Measurements from ENCODE around the gene SEH1L. TPM values are rescaled to one million over a fixed set of nuclear protein-coding genes. Genes with fewer than 3 reads are reported as not detected.

Gene SEH1L
- total and polyA plus RNA-seq, 10 of the 15 experiments (the other 5 are each of a cell fraction or from before 2014, with no cell fraction given), result 27.5 to 109 (median 52.8) TPM

DNA sequence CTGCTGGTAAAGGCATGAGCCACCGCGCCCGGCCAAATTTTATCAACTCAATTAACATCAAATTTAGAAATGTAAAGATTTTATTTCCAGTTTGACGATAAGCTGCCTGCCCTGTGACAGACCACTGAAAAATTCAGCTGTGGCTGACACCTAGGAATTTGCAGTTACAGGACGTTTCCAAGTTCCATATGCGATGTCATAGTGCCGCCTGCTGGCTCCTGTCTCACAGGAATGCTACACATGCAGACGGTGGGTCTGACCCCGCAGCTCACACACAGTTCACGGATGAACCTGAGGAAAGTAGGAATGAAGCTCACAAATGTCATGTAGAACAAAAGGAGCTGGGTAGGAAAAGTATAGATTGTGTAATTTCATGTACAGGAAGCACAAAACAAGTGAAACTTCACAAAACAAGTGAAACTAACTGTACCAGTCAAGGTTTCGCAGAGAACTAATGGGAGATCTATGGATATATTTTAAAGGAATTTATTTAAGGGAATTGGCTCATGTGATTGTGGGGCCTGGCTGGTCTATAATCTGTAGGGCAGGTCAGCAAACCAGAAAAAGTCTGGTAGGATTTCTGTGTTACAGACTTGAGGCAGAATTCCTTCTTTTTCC lies 13.2 kb upstream of the SEH1L start:
- Histone ChIP-seq H3K36me3 (ENCODE audit: control insufficient read depth in 2 of 2, insufficient read depth in 2 of 2, low read length in 1 of 2) (no peaks in the 10 kb centered on the region), H4K20me1 (ENCODE audit: control insufficient read depth, insufficient read depth) (no peaks in the 10 kb centered on the region), H3K9ac (ENCODE audit: control insufficient read depth, insufficient read depth, low read length) (no peak overlapping the region), H3K79me2 (ENCODE audit: control insufficient read depth, insufficient read depth, low read length) (no peaks in the 10 kb centered on the region), H3K27me3 (replicated peaks in 1 of 2; ENCODE audit: control insufficient read depth in 2 of 2, insufficient read depth in 2 of 2, low read length in 1 of 2) (no peaks in the 10 kb centered on the region; a peak in 2 of 4 replicates), H3K4me2 (ENCODE audit: control insufficient read depth, insufficient read depth) (peak overlapping the region; percentile 10; the same call in 1 of the 2 replicates), H3K27ac (ENCODE audit: control insufficient read depth, insufficient read depth) (no peak overlapping the region), H3K4me1 (ENCODE audit: control insufficient read depth, insufficient read depth, low read length) (no peaks in the 10 kb centered on the region), H2AFZ (ENCODE audit: control insufficient read depth, low read depth, low read length) (peak overlapping the region; percentile 26), H3K9me3 (replicated peaks; ENCODE audit: control insufficient read depth, insufficient read depth, low read length) (no peaks in the 10 kb centered on the region), H3K4me3 (no peak overlapping the region)
- FAIRE-seq (peak; percentile 86), ATAC-seq (peak; percentile 96), DNase-seq (ENCODE audit: low read depth, low spot score) (peak; percentile 34)
- ChIA-PET POLR2A (no interaction called here), RAD21 (ENCODE audit: unreplicated experiment) (interaction anchor here (0.6 to 2.8 kb wide), 21 partner anchors 9 to 541 kb away, joined by 3 to 17 read pairs (median 5); no protein-coding TSS in a partner anchor), CTCF (interaction anchor here (0.6 to 4.7 kb wide), 42 partner anchors 8 to 652 kb away, joined by 3 to 70 read pairs (median 5); no protein-coding TSS in a partner anchor), SMC1A (ENCODE audit: uncharacterized antibody, unreplicated experiment) (interaction anchor here (0.7 to 2.9 kb wide), 22 partner anchors 9 to 225 kb away, joined by 3 to 32 read pairs (median 7); no protein-coding TSS in a partner anchor)
- WGBS (ENCODE audit: insufficient coverage, insufficient replicate concordance, low lambda C conversion rate, missing lambda C conversion rate), result 33% methylated on average over 11 of the region's 11 CpGs
- no TSS peak for BruUV-seq (replicated peaks)
- in situ Hi-C loops (cut with MboI), result loop anchor here (5.0 kb wide), 1 partner anchor 207 kb away; no protein-coding TSS in a partner anchor
- intact Hi-C loops (cut with micrococcal nuclease; ENCODE audit: unreplicated experiment), result loop anchor here (1.0 to 10.0 kb wide), 6 partner anchors 42 to 542 kb away; partner anchors contain the start of gene PTPN2
- TF ChIP-seq POU2F2 (IDR thresholded peaks at IDR 0.05; ENCODE audit: borderline replicate concordance, low read depth, low read length), result peak; percentile 64; the same call in 1 of the 3 replicates
- 0 out of 2 replicates have a peak, but pooled peaks have one; percentile 16 for TF ChIP-seq NR2F1 (conservative IDR thresholded peaks at IDR 0.05)
- no peak for TF ChIP-seq SMARCA5 (IDR thresholded peaks at IDR 0.05)
- no peak for TF ChIP-seq MYC (IDR thresholded peaks at IDR 0.05; ENCODE audit: insufficient read depth, insufficient read length, insufficient replicate concordance, low read length, severe bottlenecking)
- peak; percentile 100 for TF ChIP-seq RAD21 (IDR thresholded peaks at IDR 0.05; ENCODE audit: insufficient read depth, low read depth, low read length)
- TF ChIP-seq CHD1 (IDR thresholded peaks at IDR 0.05; ENCODE audit: low read depth, low read length), result no peak
- peak; percentile 72 for TF ChIP-seq YY1 (IDR thresholded peaks at IDR 0.05; ENCODE audit: low read depth, low read length)
- no peak for TF ChIP-seq STAT1 (conservative IDR thresholded peaks at IDR 0.05)
- TF ChIP-seq, protein P1, sequence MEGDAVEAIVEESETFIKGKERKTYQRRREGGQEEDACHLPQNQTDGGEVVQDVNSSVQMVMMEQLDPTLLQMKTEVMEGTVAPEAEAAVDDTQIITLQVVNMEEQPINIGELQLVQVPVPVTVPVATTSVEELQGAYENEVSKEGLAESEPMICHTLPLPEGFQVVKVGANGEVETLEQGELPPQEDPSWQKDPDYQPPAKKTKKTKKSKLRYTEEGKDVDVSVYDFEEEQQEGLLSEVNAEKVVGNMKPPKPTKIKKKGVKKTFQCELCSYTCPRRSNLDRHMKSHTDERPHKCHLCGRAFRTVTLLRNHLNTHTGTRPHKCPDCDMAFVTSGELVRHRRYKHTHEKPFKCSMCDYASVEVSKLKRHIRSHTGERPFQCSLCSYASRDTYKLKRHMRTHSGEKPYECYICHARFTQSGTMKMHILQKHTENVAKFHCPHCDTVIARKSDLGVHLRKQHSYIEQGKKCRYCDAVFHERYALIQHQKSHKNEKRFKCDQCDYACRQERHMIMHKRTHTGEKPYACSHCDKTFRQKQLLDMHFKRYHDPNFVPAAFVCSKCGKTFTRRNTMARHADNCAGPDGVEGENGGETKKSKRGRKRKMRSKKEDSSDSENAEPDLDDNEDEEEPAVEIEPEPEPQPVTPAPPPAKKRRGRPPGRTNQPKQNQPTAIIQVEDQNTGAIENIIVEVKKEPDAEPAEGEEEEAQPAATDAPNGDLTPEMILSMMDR (IDR thresholded peaks at IDR 0.05 in 2 of 3, conservative IDR thresholded peaks at IDR 0.05 in 1 of 3; ENCODE audit: control insufficient read depth in 2 of 3, extremely low read depth in 1 of 3, insufficient read depth in 1 of 3, low read depth in 3 of 3, low read length in 3 of 3), result peak; percentile 95 to 99 (median 98); a peak in 5 of 6 replicates
- peak; percentile 99 for TF ChIP-seq SMC3 (IDR thresholded peaks at IDR 0.05; ENCODE audit: borderline replicate concordance, low read length)
